Immature natural killer cell (primary cell): ENCODE results near the gene SPECC1. TPM values are rescaled to one million over a fixed set of nuclear protein-coding genes. Genes with fewer than 3 reads are reported as not detected.
"Not testable (repeated sequence)": the region's sequence is repeated elsewhere in the genome, so short reads cannot be mapped to it uniquely, and the experiment has no call there.

Experiments
- DNase-seq, 3 donors: peaks; one replicate each; pipeline ENCODE4 v3.0.0; 2022; ENCODE audit warnings: mixed read lengths in 1 of 3
- H3K27ac Mint-ChIP-seq, 6 donors: one replicate each; pipeline ENCODE4 v1.8.0; 2020; ENCODE audit warnings: mixed read lengths in 6 of 6, mild to moderate bottlenecking in 5 of 6, inconsistent platforms in 4 of 6, moderate library complexity in 3 of 6
- H3K27me3 Mint-ChIP-seq, 3 donors: one replicate each; pipeline ENCODE4 v1.8.0; 2020 to 2021; ENCODE audit warnings: low read depth in 3 of 3, mild to moderate bottlenecking in 3 of 3, mixed read lengths in 3 of 3, moderate library complexity in 3 of 3, inconsistent platforms in 1 of 3
- H3K36me3 Mint-ChIP-seq, 3 donors: one replicate each; pipeline ENCODE4 v1.8.0; 2020; ENCODE audit warnings: mixed read lengths in 3 of 3, inconsistent platforms in 2 of 3, mild to moderate bottlenecking in 2 of 3
- H3K4me1 Mint-ChIP-seq, 2 donors: one replicate each; pipeline ENCODE4 v1.8.0; 2020; ENCODE audit warnings: inconsistent platforms in 2 of 2, mild to moderate bottlenecking in 2 of 2, mixed read lengths in 2 of 2, moderate library complexity in 1 of 2
- H3K4me3 Mint-ChIP-seq, 5 donors: one replicate each; pipeline ENCODE4 v1.8.0; 2020; ENCODE audit warnings: mild to moderate bottlenecking in 5 of 5, mixed read lengths in 5 of 5, inconsistent platforms in 3 of 5, moderate library complexity in 3 of 5
- H3K9me3 Mint-ChIP-seq, 6 donors: one replicate each; pipeline ENCODE4 v1.8.0; 2020; ENCODE audit warnings: mild to moderate bottlenecking in 6 of 6, mixed read lengths in 6 of 6, inconsistent platforms in 4 of 6, moderate library complexity in 3 of 6
- polyA plus RNA-seq, 3 donors: library from polyadenylated mRNA; unstranded; fragments of 300-500 nt; fragmentation: Illumina TruSeq; gene quantifications; one replicate each; pipeline ENCODE4 v1.2.3, GENCODE V29; 2021

The SPECC1 gene
- polyA plus RNA-seq, 3 donors from 2014 or later, result 6.0 to 43.3 (median 25.5) TPM

DNA sequence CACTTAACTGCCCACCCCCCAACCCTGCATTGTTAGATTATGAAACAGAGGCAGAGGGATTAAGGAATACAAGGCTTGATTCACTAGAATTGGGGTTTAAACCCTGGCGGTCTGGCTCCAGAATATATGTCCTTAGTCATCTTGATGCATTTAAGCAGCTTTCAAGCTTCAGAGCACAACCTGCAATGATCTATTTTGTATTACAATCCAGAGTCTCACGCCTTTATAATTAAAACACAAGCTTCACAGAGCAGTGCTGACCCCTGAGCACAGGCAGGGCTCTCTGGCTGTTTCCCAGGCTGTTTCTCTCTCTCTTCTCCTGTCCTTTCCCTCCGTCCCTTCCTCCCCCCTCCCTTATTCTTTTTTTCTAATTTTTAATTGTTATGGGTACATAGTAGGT, 209.1 kb downstream of the SPECC1 start:
- Mint-ChIP-seq H3K4me1 (no peaks in the 10 kb centered on the region), H3K9me3 (no peaks in the 10 kb centered on the region), H3K27ac (no peak overlapping the region), H3K27me3 (no peaks in the 10 kb centered on the region), H3K4me3 (no peak overlapping the region), H3K36me3 (peaks cover 0 to 13% (median 4%) of the 10 kb centered on the region in 3 donors)
- DNase-seq, result no peak

- no peak for DNase-seq
- H3K4me3 Mint-ChIP-seq, result no peak overlapping the region
- H3K4me1 Mint-ChIP-seq, result peaks cover 0 to 6% of the 10 kb centered on the region in 2 donors
- H3K9me3 Mint-ChIP-seq, result no peaks in the 10 kb centered on the region
- no peak overlapping the region for H3K27ac Mint-ChIP-seq
- peaks cover 0 to 12% (median 10%) of the 10 kb centered on the region in 3 donors for H3K36me3 Mint-ChIP-seq
- H3K27me3 Mint-ChIP-seq, result peaks cover 0 to 4% (median 2%) of the 10 kb centered on the region in 3 donors
Measured at GRCh38 chr17:20223808-20224328, 214.7 kb downstream of the SPECC1 start.

GRCh38 chr17:20224379-20224778, 215.2 kb downstream of the SPECC1 start:
- Mint-ChIP-seq H3K4me3 (no peak overlapping the region), H3K36me3 (peaks cover 0 to 12% (median 11%) of the 10 kb centered on the region in 3 donors), H3K4me1 (peaks cover 0 to 6% of the 10 kb centered on the region in 2 donors), H3K27me3 (peaks cover 0 to 4% (median 2%) of the 10 kb centered on the region in 3 donors), H3K9me3 (no peaks in the 10 kb centered on the region), H3K27ac (no peak overlapping the region)
- DNase-seq, result no peak

DNA sequence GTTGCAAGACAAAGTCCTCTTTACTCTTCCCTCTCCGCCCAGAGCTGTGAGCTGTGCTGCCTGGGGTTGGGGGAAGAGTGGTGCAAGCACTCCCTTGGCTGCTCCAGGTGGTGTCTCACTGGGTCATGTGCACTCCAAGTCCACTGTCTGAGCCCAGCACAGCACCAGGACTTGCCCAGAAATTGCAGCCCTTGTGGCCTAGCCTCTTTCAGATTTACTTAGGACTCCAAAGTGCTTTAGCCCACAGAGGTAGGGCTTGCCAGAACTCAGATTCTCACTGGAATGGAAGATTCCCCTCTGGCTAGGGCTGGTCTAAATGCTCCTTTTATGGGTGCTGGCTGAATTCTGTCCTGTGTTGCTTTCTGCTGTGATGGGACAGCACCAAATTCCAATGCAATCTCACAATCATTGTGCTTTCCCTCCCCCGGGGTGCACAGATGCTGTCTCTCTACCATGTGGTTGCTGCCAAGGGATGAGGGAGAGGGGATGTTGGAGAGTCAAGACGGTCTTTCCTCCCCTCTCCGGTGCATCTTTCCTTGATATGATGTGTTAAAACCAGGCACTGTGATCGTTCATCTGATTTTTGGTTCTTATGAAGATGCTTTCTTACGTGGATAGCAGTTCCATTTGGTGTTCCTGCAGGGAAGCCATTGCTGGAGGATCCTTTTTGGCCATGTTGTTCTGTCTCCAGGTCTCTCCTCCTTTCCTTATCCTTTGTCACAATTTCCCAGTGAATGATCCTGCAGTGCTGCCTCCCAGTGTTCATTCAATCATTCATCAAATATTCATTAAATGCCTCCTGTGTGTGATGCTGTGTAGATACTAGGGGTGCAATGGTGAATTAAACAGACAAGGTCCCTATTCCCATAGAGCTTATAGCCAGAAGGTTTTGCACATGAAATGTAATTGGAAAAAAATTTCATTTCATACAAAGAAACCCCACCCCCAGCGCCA, 216.3 kb downstream of the SPECC1 start:
- Mint-ChIP-seq H3K4me3 (no peak overlapping the region), H3K27me3 (peaks cover 0 to 4% (median 2%) of the 10 kb centered on the region in 3 donors), H3K9me3 (no peaks in the 10 kb centered on the region), H3K27ac (no peak overlapping the region), H3K36me3 (peaks cover 0 to 16% (median 12%) of the 10 kb centered on the region in 3 donors), H3K4me1 (peaks cover 0 to 6% of the 10 kb centered on the region in 2 donors)
- DNase-seq, result no peak

DNA sequence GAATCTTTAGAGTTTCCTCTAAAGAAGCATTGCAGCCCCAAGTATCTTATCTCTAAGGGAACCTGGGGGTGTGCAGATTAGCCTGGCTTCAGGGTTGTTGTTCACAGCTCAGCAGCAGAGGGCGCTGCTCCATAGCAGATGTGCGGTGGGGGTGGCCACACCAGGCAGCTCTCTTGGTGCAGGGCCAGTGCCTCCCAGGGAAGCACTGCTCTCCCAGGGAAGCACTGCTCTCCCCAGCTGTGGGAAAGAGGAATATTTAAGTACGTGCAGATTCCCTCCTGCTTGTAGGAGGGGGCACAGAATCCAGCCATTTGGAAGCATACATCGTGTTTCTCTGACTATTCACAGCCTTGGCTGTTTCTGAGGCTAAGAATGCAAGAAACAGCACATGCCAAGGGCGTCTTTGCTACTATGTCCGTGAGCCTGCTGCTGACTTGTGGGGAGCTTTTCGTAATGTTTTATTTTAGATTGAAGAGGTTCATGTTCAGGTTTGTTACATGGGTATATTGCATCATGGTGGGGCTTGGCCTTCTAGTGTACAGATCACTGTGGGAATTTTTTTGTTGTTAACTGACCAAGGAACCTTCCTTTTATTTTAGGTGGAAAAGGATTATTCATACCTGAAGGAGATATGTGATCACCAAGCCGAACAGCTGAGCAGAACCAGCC, 217.8 kb downstream of the SPECC1 start:
- no peaks in the 10 kb centered on the region for H3K9me3 Mint-ChIP-seq
- peak overlapping the region in 1 of 6 donors; percentile 47 for H3K27ac Mint-ChIP-seq
- no peak overlapping the region for H3K4me3 Mint-ChIP-seq
- DNase-seq, result peak; percentile 42 to 62 (median 58)
- H3K36me3 Mint-ChIP-seq, result peaks cover 0 to 28% (median 18%) of the 10 kb centered on the region in 3 donors
- peaks cover 0 to 6% of the 10 kb centered on the region in 2 donors for H3K4me1 Mint-ChIP-seq
- H3K27me3 Mint-ChIP-seq, result peaks cover 0 to 7% (median 2%) of the 10 kb centered on the region in 3 donors

GRCh38 chr17:20227720-20228370, 218.7 kb downstream of the SPECC1 start:
- DNase-seq, H3K4me3 Mint-ChIP-seq, H3K27me3 Mint-ChIP-seq, H3K9me3 Mint-ChIP-seq, H3K4me1 Mint-ChIP-seq: not testable (repeated sequence)
- H3K36me3 Mint-ChIP-seq, result peaks cover 0 to 33% (median 11%) of the 10 kb centered on the region in 3 donors
- H3K27ac Mint-ChIP-seq, result peak overlapping the region in 1 of 6 donors; percentile 47

DNA sequence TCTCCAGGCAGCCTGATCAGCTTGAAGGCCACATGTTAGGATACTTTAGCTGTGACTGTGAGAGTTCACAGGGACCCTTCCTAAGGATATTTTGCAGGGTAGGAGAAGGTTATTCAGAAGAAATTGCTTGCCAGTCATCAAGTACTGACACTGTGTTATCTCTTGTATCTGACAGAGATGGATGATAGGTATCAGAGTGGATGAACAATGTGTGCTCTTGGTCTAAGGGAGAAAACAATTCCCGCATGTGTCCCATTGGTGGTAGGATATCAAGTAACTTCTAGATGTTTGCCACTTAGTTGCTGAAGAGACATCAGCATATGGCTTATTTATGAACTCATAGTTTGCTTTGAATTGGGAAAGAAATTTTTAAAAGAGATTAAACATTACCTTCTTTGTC, 219.3 kb downstream of the SPECC1 start:
- Mint-ChIP-seq H3K9me3 (no peaks in the 10 kb centered on the region), H3K4me1 (peaks cover 0 to 11% of the 10 kb centered on the region in 2 donors), H3K27me3 (peaks cover 0 to 7% (median 2%) of the 10 kb centered on the region in 3 donors), H3K4me3 (no peak overlapping the region), H3K27ac (no peak overlapping the region), H3K36me3 (peaks cover 0 to 36% (median 10%) of the 10 kb centered on the region in 3 donors)
- DNase-seq, result no peak

GRCh38 chr17:20228860-20229259, 219.7 kb downstream of the SPECC1 start:
- Mint-ChIP-seq H3K4me1 (peaks cover 2 to 15% of the 10 kb centered on the region in 2 donors), H3K36me3 (peaks cover 0 to 36% (median 10%) of the 10 kb centered on the region in 3 donors), H3K4me3 (no peak overlapping the region), H3K9me3 (no peaks in the 10 kb centered on the region), H3K27me3 (peaks cover 0 to 4% (median 2%) of the 10 kb centered on the region in 3 donors), H3K27ac (no peak overlapping the region)
- DNase-seq, result no peak

DNA sequence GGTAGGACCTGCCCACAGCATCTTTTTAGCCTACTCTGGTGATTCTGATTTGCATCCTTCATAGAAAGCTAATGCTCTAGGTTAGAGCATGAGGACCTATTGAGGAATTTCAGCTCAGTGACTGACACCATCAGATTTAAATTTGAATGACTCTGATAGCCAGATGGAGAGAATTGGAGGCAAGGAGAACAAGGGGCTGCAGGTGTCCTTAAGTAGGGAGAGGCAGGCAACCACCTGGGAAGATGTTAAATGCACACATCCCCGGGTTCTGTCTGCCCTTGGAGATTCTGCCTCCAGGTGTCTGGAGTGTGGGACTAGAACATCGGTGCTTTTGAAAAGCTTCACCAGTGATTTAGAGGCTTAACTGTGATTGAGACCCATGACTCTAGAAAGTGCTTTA, 221.8 kb downstream of the SPECC1 start:
- Mint-ChIP-seq H3K9me3 (no peaks in the 10 kb centered on the region), H3K4me3 (no peak overlapping the region), H3K36me3 (peaks cover 0 to 36% (median 19%) of the 10 kb centered on the region in 3 donors), H3K4me1 (peaks cover 12 to 27% of the 10 kb centered on the region in 2 donors), H3K27me3 (peaks cover 0 to 8% (median 0%) of the 10 kb centered on the region in 3 donors), H3K27ac (no peak overlapping the region)
- DNase-seq, result no peak

- Mint-ChIP-seq H3K4me3 (no peak overlapping the region), H3K9me3 (no peaks in the 10 kb centered on the region), H3K27ac (no peak overlapping the region), H3K36me3 (peaks cover 0 to 39% (median 19%) of the 10 kb centered on the region in 3 donors), H3K4me1 (peaks cover 12 to 21% of the 10 kb centered on the region in 2 donors), H3K27me3 (peaks cover 0 to 8% (median 0%) of the 10 kb centered on the region in 3 donors)
- DNase-seq, result no peak
Measured at GRCh38 chr17:20232611-20233010, 223.5 kb downstream of the SPECC1 start.

GRCh38 chr17:20234276-20234675, 225.1 kb downstream of the SPECC1 start:
- peak in 2 of 3 donors; percentile 32 to 49 for DNase-seq
- Mint-ChIP-seq H3K36me3 (peaks cover 0 to 36% (median 19%) of the 10 kb centered on the region in 3 donors), H3K4me1 (peaks cover 12 to 21% of the 10 kb centered on the region in 2 donors), H3K9me3 (no peaks in the 10 kb centered on the region), H3K4me3 (peak overlapping the region in 4 of 5 donors; percentile 5 to 57 (median 36)), H3K27ac (peak overlapping the region; percentile 0 to 80 (median 38)), H3K27me3 (peaks cover 0 to 8% (median 0%) of the 10 kb centered on the region in 3 donors)

DNA sequence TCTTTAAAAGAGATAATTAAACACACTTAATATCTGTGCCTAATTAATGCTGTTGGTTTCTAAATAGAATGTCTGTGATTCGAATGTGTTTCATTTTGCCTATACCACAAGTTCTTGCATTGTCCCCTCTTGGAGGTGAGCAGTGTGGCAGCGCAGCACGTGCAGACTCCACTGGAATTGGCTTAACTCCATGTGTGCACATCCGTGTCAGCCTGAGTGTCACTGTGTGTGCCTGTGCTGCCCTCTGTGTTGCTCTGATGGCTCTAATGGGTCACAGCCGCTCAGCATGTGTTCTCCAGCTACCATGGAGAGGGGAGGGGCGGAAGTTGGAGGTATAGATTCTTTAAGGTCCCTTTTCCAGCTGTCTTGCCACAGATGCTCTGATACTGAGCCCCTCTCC, 226.6 kb downstream of the SPECC1 start:
- Mint-ChIP-seq H3K9me3 (no peaks in the 10 kb centered on the region), H3K27me3 (peaks cover 0 to 8% (median 0%) of the 10 kb centered on the region in 3 donors), H3K36me3 (peaks cover 0 to 29% (median 15%) of the 10 kb centered on the region in 3 donors), H3K27ac (no peak overlapping the region), H3K4me3 (no peak overlapping the region), H3K4me1 (peaks cover 12 to 21% of the 10 kb centered on the region in 2 donors)
- no peak for DNase-seq

GRCh38 chr17:20236578-20237227, 227.5 kb downstream of the SPECC1 start:
- Mint-ChIP-seq H3K27me3 (peaks cover 0 to 5% (median 0%) of the 10 kb centered on the region in 3 donors), H3K4me3 (no peak overlapping the region), H3K9me3 (no peaks in the 10 kb centered on the region), H3K27ac (peak overlapping the region in 1 of 6 donors; percentile 9), H3K36me3 (peaks cover 0 to 30% (median 16%) of the 10 kb centered on the region in 3 donors), H3K4me1 (peaks cover 12 to 21% of the 10 kb centered on the region in 2 donors)
- no peak for DNase-seq
